Endometrium (tissue), 2 donors: Measurements from ENCODE around the gene POLG2.
"Not testable (repeated sequence)": the region's sequence is repeated elsewhere in the genome, so short reads cannot be mapped to it uniquely, and the experiment has no call there.

ENCODE experiments used
- FAIRE-seq: peaks from 2 replicates; lab custom pipeline; 2012; peaks lifted over from hg19 to GRCh38; lab: Jason Lieb, UNC
- donor health status: control.
- donor health status: control.

POLG2 gene

DNA sequence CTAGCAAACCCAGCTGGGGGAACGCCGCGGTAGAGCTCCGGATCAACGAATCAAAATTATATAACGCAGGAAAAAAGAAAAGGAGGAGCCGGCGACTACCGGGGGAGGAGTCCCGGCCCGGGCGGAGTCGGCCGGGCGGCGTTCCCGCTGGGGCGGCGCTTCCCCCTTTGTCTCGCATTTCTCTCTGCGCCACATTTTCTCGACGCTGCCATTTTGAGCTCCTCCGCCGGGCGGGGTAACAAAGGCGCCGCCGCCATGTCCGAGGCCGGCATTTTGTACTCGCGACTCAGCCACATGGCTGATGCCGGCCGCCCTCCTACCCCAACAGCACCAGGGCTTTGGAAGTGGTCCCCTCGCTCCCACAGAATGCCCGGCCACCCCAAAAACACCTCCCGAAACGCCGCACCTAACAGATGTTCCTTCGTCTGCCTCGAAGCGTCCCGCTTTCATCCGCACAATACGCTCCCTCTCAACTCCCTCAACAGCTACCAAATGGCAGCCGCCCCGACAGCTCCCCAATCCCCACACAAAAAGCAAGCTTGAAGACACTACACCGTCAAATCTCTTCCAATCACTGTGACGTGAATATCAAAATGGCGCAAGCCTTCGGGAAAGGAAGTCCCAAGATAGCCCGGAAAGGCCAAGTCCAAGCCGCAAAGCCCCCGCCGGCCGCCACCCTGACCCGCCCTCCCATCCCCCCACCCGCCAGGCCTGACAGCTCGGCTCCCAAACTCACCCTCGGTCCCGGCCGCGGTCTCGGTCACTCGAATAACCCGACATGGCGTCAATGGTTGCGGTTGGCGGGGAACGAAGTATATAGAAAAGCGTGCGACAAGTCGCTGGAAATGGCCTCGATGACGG is 8.7 kb upstream of the POLG2 start:
- no peak for FAIRE-seq

DNA sequence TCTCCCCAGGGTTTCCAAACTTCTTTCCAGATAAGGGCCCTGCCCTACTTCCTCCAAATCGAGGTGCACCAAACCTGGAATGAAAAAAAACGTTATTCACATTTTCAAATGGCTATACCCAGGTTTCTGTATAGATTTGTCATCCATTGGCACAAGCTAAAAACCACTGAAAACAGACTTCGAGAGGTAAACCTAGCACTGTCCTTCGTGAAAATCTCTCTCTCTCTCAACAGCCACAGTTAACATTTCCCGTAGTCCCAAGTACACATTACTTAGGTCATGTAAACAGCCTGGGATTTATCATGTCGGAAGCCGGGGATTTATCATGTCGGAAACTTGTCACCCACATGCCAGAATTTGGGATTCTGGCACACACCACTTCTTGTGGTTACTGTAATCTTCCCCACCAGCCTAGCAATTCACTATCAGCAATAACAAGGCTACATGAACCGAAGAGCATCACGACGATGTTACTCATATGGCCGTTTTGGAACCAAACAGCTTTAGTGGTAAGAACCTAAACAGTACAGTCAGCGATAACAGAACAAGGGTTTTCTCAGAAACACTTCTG is 8.0 kb upstream of the POLG2 start:
- FAIRE-seq: no peak

DNA sequence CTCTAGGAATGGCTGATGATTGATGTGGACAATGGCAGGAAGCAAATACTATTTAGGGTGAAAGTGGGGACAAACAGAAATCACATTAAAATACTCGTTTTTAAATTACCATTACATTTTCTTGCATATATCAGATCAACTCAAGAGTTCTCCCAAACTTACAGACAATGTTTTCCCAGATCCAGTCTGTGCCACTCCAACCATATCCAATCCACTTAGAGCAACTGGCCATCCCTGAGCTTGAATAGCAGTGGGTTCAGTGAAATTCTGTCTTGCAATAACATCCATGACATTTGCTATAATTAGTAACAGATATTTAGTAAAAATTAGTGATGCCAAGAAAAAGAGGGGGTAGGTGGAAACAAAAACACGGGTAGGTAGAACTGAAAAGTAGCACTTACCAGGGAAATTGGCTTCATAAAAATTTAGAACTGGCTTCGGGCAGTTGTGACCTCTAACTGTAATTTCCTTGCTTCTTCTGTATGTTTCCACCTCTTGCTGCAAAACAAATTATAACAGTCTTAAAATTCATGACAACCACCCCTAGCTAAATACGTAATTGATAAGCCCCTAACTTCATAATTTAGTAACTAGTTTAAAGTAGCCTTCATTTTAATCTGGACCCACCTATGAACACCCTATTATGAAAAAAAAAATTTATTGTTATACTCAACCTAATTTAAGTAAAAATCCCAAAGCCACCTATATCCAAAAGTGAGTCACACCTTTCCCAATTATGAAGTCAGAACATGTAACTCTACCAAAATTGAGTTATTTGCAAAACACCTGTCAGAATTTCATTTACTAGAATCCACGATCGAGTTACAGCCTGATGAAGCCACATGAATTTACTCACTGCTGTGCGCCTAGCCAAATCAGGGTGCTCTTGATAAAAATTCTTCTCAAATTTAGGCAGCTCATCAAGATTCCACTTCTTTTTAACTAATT is 7.2 kb upstream of the POLG2 start:
- no peak for FAIRE-seq

DNA sequence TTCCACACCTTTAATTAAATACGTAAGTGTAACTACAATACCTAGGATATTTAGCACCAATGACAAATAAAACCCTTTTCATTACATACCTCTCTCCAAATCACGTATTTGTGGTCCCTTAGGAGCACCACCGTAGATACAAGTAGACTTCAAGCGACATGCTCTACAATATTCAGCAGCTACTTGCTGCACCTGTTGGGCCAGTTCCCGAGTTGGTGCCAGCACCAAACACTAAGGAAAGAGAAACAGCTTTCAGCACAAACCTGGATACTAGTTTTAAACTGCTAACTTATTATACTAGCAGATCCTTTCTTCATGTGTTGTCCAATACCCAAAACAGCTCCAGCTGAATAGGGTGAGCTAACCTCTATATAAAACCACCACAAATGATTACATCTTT is 6.5 kb upstream of the POLG2 start:
- FAIRE-seq: no peak

DNA sequence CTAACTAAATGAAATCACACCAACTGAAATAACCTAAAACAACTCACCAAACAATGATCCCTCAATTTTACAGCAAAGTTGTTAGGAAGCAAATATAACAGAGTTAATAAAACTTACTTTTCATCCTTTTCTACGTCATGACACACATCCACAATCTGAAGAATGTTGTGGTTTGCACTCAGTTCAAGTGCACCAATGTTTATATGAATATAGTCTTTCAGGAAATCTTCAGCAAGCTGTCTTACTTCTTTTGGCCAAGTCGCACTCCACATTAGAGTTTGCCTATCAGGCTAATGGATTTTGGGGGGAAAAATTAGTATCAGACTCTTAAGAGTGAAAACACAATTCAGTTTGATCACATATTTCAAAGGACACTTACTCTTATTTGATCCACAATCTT is 6.0 kb upstream of the POLG2 start:
- no peak for FAIRE-seq

DNA sequence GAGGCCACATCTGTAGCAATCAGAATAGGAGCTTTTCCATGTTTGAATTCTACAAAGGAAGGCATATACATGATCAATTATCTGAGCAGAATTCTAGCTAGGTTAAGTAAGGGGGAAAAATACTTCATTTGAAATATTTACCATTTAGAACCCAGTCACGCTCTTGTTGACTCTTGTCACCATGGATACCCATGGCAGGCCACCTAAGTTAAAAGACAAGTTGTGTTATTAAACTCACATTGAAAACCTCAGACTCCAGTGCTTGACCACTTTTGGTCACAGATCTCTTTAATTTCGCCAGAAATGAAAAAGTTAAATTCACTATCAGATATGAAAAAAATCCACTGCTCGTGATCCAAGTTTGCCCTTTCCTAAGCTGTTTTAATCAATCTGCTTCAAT is 5.2 kb upstream of the POLG2 start:
- no peak for FAIRE-seq

DNA sequence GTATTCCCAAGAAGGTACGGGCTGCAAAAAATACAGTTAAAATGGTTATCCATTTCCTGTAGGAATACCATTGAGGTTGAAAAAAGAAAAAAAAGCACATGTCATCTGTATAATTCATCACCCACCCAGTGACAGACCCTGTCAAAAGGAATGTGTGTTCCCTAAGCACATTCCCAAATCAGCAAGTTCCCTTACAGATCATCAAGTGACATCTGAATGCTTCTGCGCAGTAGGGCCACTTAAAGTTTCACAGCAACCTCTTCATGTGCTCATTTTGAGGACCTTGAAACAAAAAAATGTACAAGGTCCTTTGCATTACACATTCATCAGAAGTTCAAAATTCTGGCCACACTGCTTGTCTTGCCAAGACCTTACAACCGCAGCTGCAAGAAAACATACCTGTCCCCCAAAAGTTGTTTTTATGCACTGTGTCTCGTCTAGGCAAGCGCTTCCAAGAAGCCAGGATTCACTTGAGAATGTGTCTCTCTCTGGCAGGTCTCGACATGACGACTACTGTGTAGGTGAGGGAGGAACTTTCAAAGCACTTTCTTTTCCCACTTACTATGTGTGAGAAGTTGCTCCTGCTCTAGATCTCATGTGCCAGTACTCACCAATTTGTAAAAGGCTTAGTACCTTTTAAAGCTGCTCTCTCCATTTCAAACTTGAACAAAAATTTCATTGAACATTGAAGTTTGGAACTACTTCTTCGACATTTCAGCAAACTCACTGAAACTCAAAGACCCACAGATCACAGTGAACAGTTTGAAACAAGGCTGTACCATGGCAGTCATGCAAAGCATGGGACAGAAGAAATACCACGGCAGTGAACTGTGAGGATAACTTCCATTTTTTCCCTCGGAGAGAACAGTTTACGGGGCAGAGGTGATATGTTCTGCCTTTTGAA is 4.3 kb upstream of the POLG2 start:
- FAIRE-seq: no peak

DNA sequence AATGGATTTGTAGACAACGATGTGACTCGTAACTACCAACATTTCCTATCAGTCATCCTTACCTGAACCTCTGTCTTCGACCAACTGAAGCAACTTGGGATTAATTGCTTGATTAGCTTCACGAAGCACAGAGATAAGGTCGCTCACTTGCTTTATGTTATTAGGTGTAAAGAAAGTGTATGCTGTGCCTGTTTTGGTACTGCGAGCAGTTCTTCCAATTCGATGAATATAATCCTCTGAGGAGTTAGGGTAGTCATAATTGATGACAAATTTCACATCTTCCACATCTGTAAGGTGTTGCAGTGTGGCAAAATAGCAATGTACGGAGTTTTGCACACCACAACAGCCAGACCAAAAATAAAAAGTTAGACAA is 3.6 kb upstream of the POLG2 start:
- FAIRE-seq: no peak

DNA sequence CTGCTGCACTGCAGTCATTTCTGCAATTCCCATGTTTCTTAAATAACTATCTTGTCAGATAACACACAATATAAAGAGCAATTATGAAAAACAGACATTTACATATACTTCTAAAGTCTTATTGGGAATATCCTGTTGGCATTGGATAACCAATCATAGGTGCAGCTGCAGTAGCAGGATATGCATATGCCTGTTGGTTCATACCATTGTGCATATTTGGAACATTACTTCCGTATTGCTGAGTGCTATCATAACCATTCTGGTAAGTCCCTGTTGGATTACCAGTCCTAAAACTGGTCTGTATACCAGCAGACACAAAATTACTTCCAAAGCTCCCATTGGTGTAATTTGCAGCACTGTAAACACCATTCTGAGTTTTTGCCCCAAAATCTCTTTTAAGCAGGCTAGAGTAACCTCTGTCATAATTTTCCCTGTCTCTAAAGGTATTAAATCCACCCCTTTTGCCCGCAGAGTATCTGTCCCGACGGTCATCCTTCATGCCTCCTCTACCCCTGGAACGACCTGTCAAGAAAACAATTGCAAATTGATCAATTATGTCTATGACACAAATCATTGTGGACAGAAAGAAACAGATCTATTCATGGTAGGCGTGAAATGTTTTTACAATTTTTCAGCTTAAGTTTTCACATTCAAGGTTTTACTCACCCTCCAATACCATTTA is 3.1 kb upstream of the POLG2 start:
- no peak for FAIRE-seq

GRCh38 chr17:64498308-64499203 is 1.7 kb upstream of the POLG2 start:
- no peak for FAIRE-seq

GRCh38 chr17:64497565-64498035 is 746 bp upstream of the POLG2 start:
- FAIRE-seq: no peak

DNA sequence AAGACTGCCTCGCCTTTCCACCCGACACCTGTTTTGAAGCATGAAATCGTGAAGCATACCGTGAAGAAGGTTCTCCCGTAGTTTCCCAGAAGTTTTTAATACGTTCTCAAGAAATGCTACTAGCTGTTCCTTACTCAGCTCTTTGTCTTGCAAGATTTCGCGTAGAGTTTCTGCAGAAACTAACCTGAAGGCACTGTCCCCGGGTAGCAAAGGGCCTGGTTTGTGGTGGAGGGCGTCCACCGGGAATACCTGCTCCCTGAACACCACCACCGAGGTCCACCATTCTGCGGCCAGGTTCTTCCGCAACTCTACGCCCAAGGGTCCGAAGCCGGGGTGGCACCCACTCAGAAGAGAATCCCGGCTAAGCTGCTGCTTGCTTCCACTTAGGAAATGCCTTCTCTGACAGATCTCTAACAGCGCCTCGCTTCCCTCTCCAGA is 487 bp downstream of the POLG2 start:
- no peak for FAIRE-seq

GRCh38 chr17:64495300-64495699 is 1.6 kb downstream of the POLG2 start:
- FAIRE-seq: not testable (repeated sequence)

DNA sequence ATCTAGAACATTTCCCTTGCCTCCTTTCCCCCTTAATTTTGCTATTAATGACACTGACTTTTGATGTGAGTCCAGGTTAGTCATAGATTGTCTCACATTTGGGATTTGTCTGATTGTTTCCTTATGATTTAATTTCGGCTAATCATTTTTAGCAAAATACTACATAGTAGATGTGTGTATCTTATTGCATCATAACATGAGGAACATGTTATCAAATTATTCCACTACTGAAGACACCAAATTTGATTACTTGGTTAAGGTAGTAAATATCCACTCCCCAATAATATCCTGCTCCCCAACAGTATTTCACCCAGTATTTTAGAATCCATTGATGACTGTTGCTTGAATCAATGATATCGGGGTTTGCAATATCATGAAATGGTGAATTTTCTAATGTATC is 2.7 kb downstream of the POLG2 start:
- FAIRE-seq: no peak

DNA sequence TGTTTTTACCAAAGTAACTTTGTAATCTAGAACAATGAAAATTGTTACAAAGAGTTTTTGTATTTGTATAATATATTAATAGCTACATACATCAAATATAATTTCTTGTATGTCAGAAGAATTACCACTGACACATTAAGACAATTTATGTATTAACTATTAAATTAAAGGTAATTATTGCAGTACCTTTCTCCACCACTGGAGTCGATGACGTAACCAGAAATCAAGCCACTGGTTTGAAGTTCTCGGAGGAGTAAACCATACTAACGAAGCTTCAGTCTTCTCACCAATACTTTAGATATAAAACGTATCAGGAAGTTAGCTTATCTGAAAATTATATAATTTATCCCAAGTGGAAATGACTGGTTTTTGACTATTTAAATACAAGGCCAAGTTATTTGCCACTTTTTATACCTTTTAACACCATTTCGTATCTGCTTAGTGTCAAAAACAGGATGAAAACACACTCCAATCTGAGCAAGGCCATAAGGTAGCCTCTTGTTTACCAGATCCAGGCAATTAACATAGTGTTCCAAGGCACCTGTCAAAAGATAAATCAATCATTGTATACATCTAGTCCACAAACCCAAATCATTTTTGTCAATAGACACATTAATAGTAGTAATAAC is 4.3 kb downstream of the POLG2 start:
- FAIRE-seq: no peak

GRCh38 chr17:64491994-64492393 is 4.9 kb downstream of the POLG2 start:
- no peak for FAIRE-seq

- no peak for FAIRE-seq
These were observed 5.6 kb downstream of the POLG2 start for GRCh38 chr17:64491034-64491860.

GRCh38 chr17:64488301-64488700 is 8.6 kb downstream of the POLG2 start:
- no peak for FAIRE-seq

DNA sequence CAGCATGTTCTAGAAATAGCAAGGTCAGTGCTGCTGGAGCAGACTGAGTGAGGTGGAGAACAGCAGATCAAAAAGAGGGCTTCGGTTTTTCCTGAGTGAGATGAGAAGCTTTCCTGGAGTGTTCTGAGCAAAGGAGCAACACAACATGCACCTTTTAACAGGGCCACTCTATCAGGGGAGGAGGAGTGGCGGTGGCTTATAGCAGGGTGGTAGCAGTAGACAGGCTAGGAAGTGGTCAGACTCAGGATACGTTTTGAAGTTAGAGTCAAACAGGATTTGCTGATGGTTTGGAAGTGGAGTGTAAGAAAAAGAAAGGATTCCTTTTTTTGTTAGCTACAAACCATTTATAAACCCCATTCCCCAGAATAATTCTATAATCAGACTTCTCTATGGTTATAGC is 12.5 kb downstream of the POLG2 start:
- FAIRE-seq: no peak
